Endothelial cell of umbilical vein (primary cell): ENCODE data around the gene RAB35. TPM values are rescaled to one million over a fixed set of nuclear protein-coding genes. Genes with fewer than 3 reads are reported as not detected.

Experiments used
- BruUV-seq: library from RNA; stranded (reverse); fragments of 400-500 nt; replicated peaks from 2 replicates; lab custom pipeline; 2021; lab: Mats Ljungman, UMichigan
- CTCF ChIA-PET: fragments of 300-600, 350-600 bp; sonication (Branson Sonifier 250); formaldehyde crosslinking; loops from one replicate; lab custom pipeline; 2021; ENCODE audit warnings: antibody characterized with exemption, inconsistent platforms; lab: Charles Lee
- POLR2A ChIA-PET: fragments of 300-600, 350-600 bp; sonication (Branson Sonifier 250); formaldehyde crosslinking; loops from one replicate; lab custom pipeline; 2021; ENCODE audit warnings: antibody characterized with exemption, inconsistent platforms; lab: Charles Lee
- DNase-seq: peaks from one replicate; pipeline ENCODE4 v3.0.0-alpha.2; 2011; ENCODE audit warnings: low read depth, low spot score
- FAIRE-seq: peaks from 2 replicates; lab custom pipeline; 2011; peaks lifted over from hg19 to GRCh38; lab: Jason Lieb, UNC
- H2AFZ ChIP-seq: 2 replicates; pipeline ENCODE4 v1.6.0; 2012; ENCODE audit warnings: low read depth, low read length, control low read depth, inconsistent platforms
- H3K27ac ChIP-seq: 2 replicates; pipeline ENCODE4 v1.5.1; 2011; ENCODE audit warnings: low read depth, mild to moderate bottlenecking, control low read depth, low read length, moderate library complexity; ENCODE audit not compliant: insufficient read depth
- H3K27me3 ChIP-seq, 2 experiments: 2 replicates each; pipeline versions ENCODE4 v1.6.0 to v1.6.1; 2011; ENCODE audit warnings: low read length in 2 of 2, mixed read lengths in 1 of 2; ENCODE audit not compliant: control insufficient read depth in 2 of 2, insufficient read depth in 2 of 2
- H3K36me3 ChIP-seq, 2 experiments: 2 replicates in 1 of 2; 3 replicates in 1 of 2; pipeline ENCODE4 v1.5.1; 2011; ENCODE audit warnings: low read length in 2 of 2, mild to moderate bottlenecking in 1 of 2, moderate library complexity in 1 of 2; ENCODE audit not compliant: control insufficient read depth in 2 of 2, insufficient read depth in 2 of 2; ENCODE audit errors: extremely low read depth in 1 of 2
- H3K4me1 ChIP-seq: 3 replicates; pipeline ENCODE4 v1.5.1; 2011; ENCODE audit warnings: mild to moderate bottlenecking, low read length; ENCODE audit not compliant: control insufficient read depth, insufficient read depth; ENCODE audit errors: extremely low read depth
- H3K4me2 ChIP-seq: 2 replicates; pipeline ENCODE4 v1.6.1; 2011; ENCODE audit warnings: low read length, control low read depth, mixed read lengths; ENCODE audit not compliant: insufficient read depth
- H3K4me3 ChIP-seq, 3 experiments: fragments of 200-600 bp in 1 of 3; sonication (generic), shearing (Covaris generic) in 1 of 3; replicated peaks in 1 of 3; 2 replicates each; pipeline ENCODE4 v1.5.1; 2011 to 2016; ENCODE audit warnings: control low read depth in 3 of 3, low read length in 3 of 3, mild to moderate bottlenecking in 2 of 3, inconsistent platforms in 1 of 3, low read depth in 1 of 3, moderate library complexity in 1 of 3; ENCODE audit not compliant: insufficient read depth in 1 of 3
- H3K79me2 ChIP-seq: 2 replicates; pipeline ENCODE4 v1.6.0; 2012; ENCODE audit warnings: low read length, inconsistent platforms; ENCODE audit not compliant: control insufficient read depth, insufficient read depth
- H3K9ac ChIP-seq: replicated peaks from 2 replicates; pipeline ENCODE3; 2011; ENCODE audit warnings: low read length, control low read depth; ENCODE audit not compliant: insufficient read depth; ENCODE audit errors: extremely low read depth
- H3K9me1 ChIP-seq: replicated peaks from 3 replicates; pipeline ENCODE4 v1.6.0; 2011; ENCODE audit warnings: mild to moderate bottlenecking, low read length; ENCODE audit not compliant: control insufficient read depth, insufficient read depth; ENCODE audit errors: extremely low read depth
- H3K9me3 ChIP-seq: replicated peaks from 2 replicates; pipeline ENCODE4 v1.5.1; 2012; ENCODE audit warnings: low read length, inconsistent platforms; ENCODE audit not compliant: control insufficient read depth, insufficient read depth
- H4K20me1 ChIP-seq: replicated peaks from 2 replicates; pipeline ENCODE3; 2011; ENCODE audit warnings: mild to moderate bottlenecking, low read length; ENCODE audit not compliant: control insufficient read depth, insufficient read depth; ENCODE audit errors: extremely low read depth
- EZH2 ChIP-seq: IDR thresholded peaks from 2 replicates; pipeline ENCODE4 v1.6.1; 2012; ENCODE audit warnings: borderline replicate concordance, low read depth, mild to moderate bottlenecking, moderate library complexity, low read length, inconsistent platforms; ENCODE audit not compliant: severe bottlenecking
- FOS ChIP-seq: IDR thresholded peaks from 2 replicates; pipeline ENCODE4 v1.6.1; 2011; ENCODE audit warnings: mild to moderate bottlenecking, low read length, moderate library complexity, borderline replicate concordance; ENCODE audit not compliant: insufficient read depth
- GATA2 ChIP-seq: IDR thresholded peaks from 2 replicates; pipeline ENCODE4 v1.7.0; 2011; ENCODE audit warnings: low read depth, mild to moderate bottlenecking, moderate library complexity, mixed read lengths, low read length; ENCODE audit not compliant: insufficient read length, insufficient read depth
- JUN ChIP-seq: IDR thresholded peaks from 2 replicates; pipeline ENCODE4 v1.6.1; 2011; ENCODE audit warnings: borderline replicate concordance, low read depth; ENCODE audit not compliant: insufficient read length, insufficient read depth
- MAX ChIP-seq: IDR thresholded peaks from 2 replicates; pipeline ENCODE4 v1.6.1; 2011; ENCODE audit not compliant: insufficient read depth, insufficient read length
- MYC ChIP-seq: IDR thresholded peaks from one replicate; pipeline ENCODE4 v1.6.1; 2011; ENCODE audit warnings: mild to moderate bottlenecking, low read depth, low read length
- POLR2A ChIP-seq: IDR thresholded peaks from 2 replicates; pipeline ENCODE4 v1.6.1; 2012; ENCODE audit warnings: low read depth, mild to moderate bottlenecking, control low read depth, low read length
- POLR2AphosphoS5 ChIP-seq: IDR thresholded peaks from 2 replicates; pipeline ENCODE4 v1.6.1; 2012; ENCODE audit warnings: low read depth, mild to moderate bottlenecking, control low read depth, low read length, moderate library complexity; ENCODE audit not compliant: insufficient read depth
- dilution Hi-C: fragments of 300-500 bp; cut with MboI; formaldehyde crosslinking; loops from one replicate; pipeline ENCODE4 v1.15.0; 2019; ENCODE audit warnings: low sequenced_read_pairs; ENCODE audit not compliant: extremely low pct_ligation_motif_present
- intact Hi-C: fragments of 100-400 bp; cut with micrococcal nuclease; formaldehyde crosslinking; loops from one replicate; pipeline ENCODE4 v1.10.0; 2022
- polyA plus RNA-seq, 4 experiments: library from polyadenylated mRNA; depleted of rRNA in 3 of 4; stranded (reverse) in 3 of 4; unstranded in 1 of 4; fragments of >200 nt; gene quantifications; 2 replicates each; pipeline versions ENCODE4 v1.2.1 to v1.2.3, GENCODE V29; 2011 to 2012; ENCODE audit warnings: missing spikeins in 1 of 4
- total RNA-seq: library from RNA; stranded (reverse); gene quantifications from 2 replicates; pipeline ENCODE4 v1.2.3, GENCODE V29; 2021
- TF ChIP-seq, protein P1 (sequence below), 2 donors: IDR thresholded peaks; 1 replicate in 1 of 2; 2 replicates in 1 of 2; pipeline ENCODE4 v1.5.1; 2011; ENCODE audit warnings: low read length in 2 of 2, mild to moderate bottlenecking in 2 of 2, moderate library complexity in 2 of 2, control low read depth in 1 of 2, inconsistent platforms in 1 of 2, low read depth in 1 of 2; ENCODE audit not compliant: insufficient read depth in 1 of 2; ENCODE audit errors: extremely low read depth in 1 of 2

The RAB35 gene
- total and polyA plus RNA-seq, 2 donors (not counting 3 experiments of a cell fraction or from before 2014, with no cell fraction given): 70.5 to 80.3 TPM

GRCh38 chr12:120140603-120141002 is 24.1 kb upstream of the RAB35 start:
- dilution Hi-C loops: no loop called here
- CTCF ChIA-PET: no interaction called here
- BruUV-seq: no TSS peak

More at GRCh38 chr12:120140603-120141002, 24.1 kb upstream of the RAB35 start:
- Histone ChIP-seq H3K4me1 (no peaks in the 10 kb centered on the region), H3K27me3 (no peaks in the 10 kb centered on the region), H3K9me1 (no peaks in the 10 kb centered on the region), H3K9me3 (no peaks in the 10 kb centered on the region), H3K9ac (no peak overlapping the region), H3K27ac (no peak overlapping the region), H3K4me2 (no peak overlapping the region), H3K4me3 (no peak overlapping the region), H2AFZ (no peak overlapping the region), H4K20me1 (no peaks in the 10 kb centered on the region), H3K36me3 (peaks cover 26 to 68% of the 10 kb centered on the region in 2 experiments), H3K79me2 (no peaks in the 10 kb centered on the region)
- TF ChIP-seq FOS: no peak
- no peak for TF ChIP-seq JUN
- TF ChIP-seq, protein P1, sequence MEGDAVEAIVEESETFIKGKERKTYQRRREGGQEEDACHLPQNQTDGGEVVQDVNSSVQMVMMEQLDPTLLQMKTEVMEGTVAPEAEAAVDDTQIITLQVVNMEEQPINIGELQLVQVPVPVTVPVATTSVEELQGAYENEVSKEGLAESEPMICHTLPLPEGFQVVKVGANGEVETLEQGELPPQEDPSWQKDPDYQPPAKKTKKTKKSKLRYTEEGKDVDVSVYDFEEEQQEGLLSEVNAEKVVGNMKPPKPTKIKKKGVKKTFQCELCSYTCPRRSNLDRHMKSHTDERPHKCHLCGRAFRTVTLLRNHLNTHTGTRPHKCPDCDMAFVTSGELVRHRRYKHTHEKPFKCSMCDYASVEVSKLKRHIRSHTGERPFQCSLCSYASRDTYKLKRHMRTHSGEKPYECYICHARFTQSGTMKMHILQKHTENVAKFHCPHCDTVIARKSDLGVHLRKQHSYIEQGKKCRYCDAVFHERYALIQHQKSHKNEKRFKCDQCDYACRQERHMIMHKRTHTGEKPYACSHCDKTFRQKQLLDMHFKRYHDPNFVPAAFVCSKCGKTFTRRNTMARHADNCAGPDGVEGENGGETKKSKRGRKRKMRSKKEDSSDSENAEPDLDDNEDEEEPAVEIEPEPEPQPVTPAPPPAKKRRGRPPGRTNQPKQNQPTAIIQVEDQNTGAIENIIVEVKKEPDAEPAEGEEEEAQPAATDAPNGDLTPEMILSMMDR (IDR thresholded peaks at IDR 0.05; ENCODE audit: extremely low read depth in 1 of 2, insufficient read depth in 1 of 2, low read depth in 1 of 2, low read length in 2 of 2): no peak
- TF ChIP-seq MYC: no peak
- no peak for TF ChIP-seq EZH2
- TF ChIP-seq MAX: no peak
- TF ChIP-seq POLR2AphosphoS5: no peak
- TF ChIP-seq POLR2A: no peak
- TF ChIP-seq GATA2: no peak
- DNase-seq (no peak), FAIRE-seq (no peak)
- intact Hi-C loops: no loop called here
- POLR2A ChIA-PET: no interaction called here
